Hippocampal formation (tissue), 2 donors: ENCODE data around the gene IFNGR1.
"Not testable (repeated sequence)": the region's sequence is repeated elsewhere in the genome, so short reads cannot be mapped to it uniquely, and the experiment has no call there.

Experiments
- DNase-seq, 2 donors: peaks; one replicate each; lab custom pipeline; 2025; lab: John Stamatoyannopoulos, UW

Gene IFNGR1

GRCh38 chr6:137218917-137219663, at the start of gene IFNGR1:
IFNGR1 (minus strand) TSS chr6:137219385; CDS start chr6:137219327, 58 bp downstream.
- DNase-seq, result peak; percentile 92 to 95

GRCh38 chr6:137268911-137269310, 49.7 kb upstream of the IFNGR1 start:
- no peak for DNase-seq

GRCh38 chr6:137266309-137266586, 47.1 kb upstream of the IFNGR1 start:
- DNase-seq, result no peak

GRCh38 chr6:137265561-137266308, 46.5 kb upstream of the IFNGR1 start:
- no peak for DNase-seq

GRCh38 chr6:137264311-137265075, 45.3 kb upstream of the IFNGR1 start:
- no peak for DNase-seq

- no peak for DNase-seq
Observed at GRCh38 chr6:137261761-137262160, 42.6 kb upstream of the IFNGR1 start.

GRCh38 chr6:137261361-137261760, 42.2 kb upstream of the IFNGR1 start:
- no peak for DNase-seq

- DNase-seq, result no peak
Observed at GRCh38 chr6:137260217-137260616, 41.0 kb upstream of the IFNGR1 start.

GRCh38 chr6:137259349-137259748, 40.2 kb upstream of the IFNGR1 start:
- DNase-seq, result no peak

GRCh38 chr6:137258170-137258569, 39.0 kb upstream of the IFNGR1 start:
- DNase-seq, result no peak

GRCh38 chr6:137256350-137257103, 37.3 kb upstream of the IFNGR1 start:
- no peak for DNase-seq

- DNase-seq, result no peak
Observed at GRCh38 chr6:137254966-137255365, 35.8 kb upstream of the IFNGR1 start.

GRCh38 chr6:137254430-137254829, 35.2 kb upstream of the IFNGR1 start:
- not testable (repeated sequence) for DNase-seq

GRCh38 chr6:137248702-137249101, 29.5 kb upstream of the IFNGR1 start:
- DNase-seq, result no peak

GRCh38 chr6:137247724-137248123, 28.5 kb upstream of the IFNGR1 start:
- DNase-seq, result no peak

GRCh38 chr6:137246791-137247202, 27.6 kb upstream of the IFNGR1 start:
- peak in 1 of 2 donors; percentile 32 for DNase-seq

GRCh38 chr6:137246164-137246563, 27.0 kb upstream of the IFNGR1 start:
- no peak for DNase-seq

GRCh38 chr6:137241481-137242038, 22.4 kb upstream of the IFNGR1 start:
- DNase-seq, result no peak

- DNase-seq, result no peak
Observed at GRCh38 chr6:137240168-137240567, 21.0 kb upstream of the IFNGR1 start.

- no peak for DNase-seq
Observed at GRCh38 chr6:137237413-137238170, 18.4 kb upstream of the IFNGR1 start.
